GM12891 (cell line): Measurements from ENCODE around the gene FOSL2.

Experiments used
- POLR2A ChIP-seq: IDR thresholded peaks from 2 replicates; pipeline ENCODE4 v1.6.1; 2011; ENCODE audit warnings: low read depth, low read length, control low read depth
- POLR2AphosphoS5 ChIP-seq: IDR thresholded peaks from 2 replicates; pipeline ENCODE4 v1.6.1; 2011; ENCODE audit warnings: low read depth, low read length, control low read depth

- TF ChIP-seq POLR2A = no peak
- TF ChIP-seq POLR2AphosphoS5 = no peak
Observed at GRCh38 chr2:28428486-28428885, 35.8 kb downstream of the FOSL2 start.
